G401.6 (cell line): ENCODE data around the gene RPL28.

Experiments used
- FAIRE-seq: peaks from 2 replicates; lab custom pipeline; 2012; peaks lifted over from hg19 to GRCh38; lab: Jason Lieb, UNC

RPL28 gene

GRCh38 chr19:55385724-55386492 is at the start of gene RPL28:
RPL28 (plus strand) TSS chr19:55385932; CDS start chr19:55386358, 426 bp downstream.
- FAIRE-seq = peak; percentile 97

DNA sequence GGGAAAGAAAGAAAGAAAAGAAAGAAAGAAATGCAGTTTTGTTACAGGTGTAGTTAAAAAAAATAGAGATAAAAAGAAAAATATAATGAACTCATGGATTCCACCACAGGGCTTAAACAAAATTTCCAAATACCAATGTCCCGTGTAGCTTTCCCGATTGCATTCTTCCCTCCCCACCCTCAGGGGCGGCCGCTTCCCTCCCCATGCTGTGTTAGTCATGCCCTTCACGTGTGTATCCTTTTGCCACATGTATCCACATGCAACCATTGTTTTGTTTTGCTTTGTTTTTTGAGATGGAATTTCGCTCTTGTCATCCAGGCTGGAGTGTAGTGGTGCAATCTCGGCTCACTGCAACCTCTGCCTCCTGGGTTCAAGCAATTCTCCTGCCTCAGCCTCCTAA is 49.6 kb upstream of the RPL28 start:
- no peak for FAIRE-seq

DNA sequence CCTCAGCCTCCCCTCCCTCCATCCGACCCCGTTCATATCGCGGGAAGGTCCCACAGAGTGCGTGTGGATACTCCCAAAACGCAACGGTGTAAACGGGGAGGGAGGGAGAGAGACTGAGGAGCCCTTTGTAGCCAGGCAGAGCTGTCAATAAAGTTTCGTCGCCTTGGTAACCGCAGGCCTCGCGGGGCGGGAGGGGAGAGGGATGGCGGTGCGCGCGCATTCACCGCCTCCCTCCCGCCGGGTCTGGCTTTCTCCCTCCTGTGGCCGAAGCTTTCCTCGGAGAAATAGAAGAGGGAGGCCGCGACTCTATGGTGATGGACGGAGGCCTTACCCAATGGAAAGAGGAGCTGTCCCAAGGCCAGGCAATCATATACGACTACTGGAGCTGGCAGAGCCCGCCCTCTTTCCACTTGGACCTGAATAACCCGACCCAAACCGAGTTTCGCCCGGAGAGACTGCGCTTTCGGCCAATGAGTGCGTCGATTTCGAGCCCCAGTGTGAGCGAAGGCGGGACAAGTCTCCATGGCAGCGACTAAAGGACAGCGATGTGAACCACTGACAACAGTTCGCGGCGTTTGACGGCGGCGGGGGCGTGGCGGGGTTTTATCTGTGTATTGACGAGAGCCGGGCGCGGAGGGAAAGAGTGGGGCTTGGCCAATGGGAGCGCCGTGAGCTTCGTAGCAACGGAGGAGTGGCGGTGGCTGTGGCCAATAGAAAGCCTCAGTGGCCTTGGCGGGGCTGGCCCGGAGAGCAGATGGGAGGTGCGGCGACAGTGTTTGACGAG is 46.4 kb upstream of the RPL28 start, which contains the start of gene KMT5C:
KMT5C (plus strand) TSS at position 772 of the 784 bp plus-strand sequence. CDS start 2,061 bp downstream, outside the sequence.
- FAIRE-seq = peak; percentile 100

- no peak for FAIRE-seq
These were observed 45.6 kb upstream of the RPL28 start for GRCh38 chr19:55339889-55340783.

DNA sequence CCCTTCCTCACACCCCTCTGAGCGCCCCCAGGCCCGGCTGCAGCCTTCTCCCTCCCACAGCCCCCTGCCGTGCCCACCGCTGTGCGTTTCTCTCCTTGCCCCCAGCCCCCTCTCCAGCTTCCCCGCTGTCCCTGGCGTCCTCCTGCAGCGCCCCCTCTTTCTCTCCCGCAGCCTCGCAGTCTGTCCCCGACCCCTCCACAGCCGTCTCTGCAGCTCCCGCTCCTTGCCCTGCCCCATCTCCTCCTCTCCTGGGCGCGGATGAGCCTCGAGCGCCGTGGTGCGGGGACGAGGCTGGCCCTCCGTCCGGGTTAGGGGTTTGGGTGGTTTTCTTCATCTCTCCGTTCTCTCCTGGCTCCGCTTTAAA is 45.0 kb upstream of the RPL28 start:
- FAIRE-seq = no peak

- FAIRE-seq = no peak
These were observed 44.6 kb upstream of the RPL28 start for GRCh38 chr19:55341171-55341588.

- no peak for FAIRE-seq
These were observed 43.9 kb upstream of the RPL28 start for GRCh38 chr19:55341595-55342531.

DNA sequence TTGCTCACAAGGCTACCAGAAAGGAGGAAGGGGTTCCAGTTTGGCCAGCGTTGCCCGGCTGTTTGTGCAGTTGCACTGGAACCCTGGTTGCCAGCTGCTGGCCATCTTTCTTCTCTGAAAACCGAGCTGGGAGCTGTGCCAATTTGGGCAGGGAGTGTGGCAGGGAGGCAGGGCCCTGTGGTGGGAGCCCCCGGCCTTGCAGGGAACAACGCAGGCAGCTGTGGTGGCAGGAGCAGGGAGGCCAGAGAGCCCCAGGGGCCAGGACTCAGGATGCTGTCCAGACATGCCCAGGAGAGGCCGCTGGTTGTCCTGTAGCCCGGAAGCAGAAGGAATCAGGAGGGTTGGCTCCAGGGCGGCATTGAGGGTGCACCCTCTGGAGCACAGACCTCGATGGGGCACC is 41.3 kb upstream of the RPL28 start:
- FAIRE-seq = no peak

- FAIRE-seq = no peak
These were observed 40.5 kb upstream of the RPL28 start for GRCh38 chr19:55345101-55345817.

DNA sequence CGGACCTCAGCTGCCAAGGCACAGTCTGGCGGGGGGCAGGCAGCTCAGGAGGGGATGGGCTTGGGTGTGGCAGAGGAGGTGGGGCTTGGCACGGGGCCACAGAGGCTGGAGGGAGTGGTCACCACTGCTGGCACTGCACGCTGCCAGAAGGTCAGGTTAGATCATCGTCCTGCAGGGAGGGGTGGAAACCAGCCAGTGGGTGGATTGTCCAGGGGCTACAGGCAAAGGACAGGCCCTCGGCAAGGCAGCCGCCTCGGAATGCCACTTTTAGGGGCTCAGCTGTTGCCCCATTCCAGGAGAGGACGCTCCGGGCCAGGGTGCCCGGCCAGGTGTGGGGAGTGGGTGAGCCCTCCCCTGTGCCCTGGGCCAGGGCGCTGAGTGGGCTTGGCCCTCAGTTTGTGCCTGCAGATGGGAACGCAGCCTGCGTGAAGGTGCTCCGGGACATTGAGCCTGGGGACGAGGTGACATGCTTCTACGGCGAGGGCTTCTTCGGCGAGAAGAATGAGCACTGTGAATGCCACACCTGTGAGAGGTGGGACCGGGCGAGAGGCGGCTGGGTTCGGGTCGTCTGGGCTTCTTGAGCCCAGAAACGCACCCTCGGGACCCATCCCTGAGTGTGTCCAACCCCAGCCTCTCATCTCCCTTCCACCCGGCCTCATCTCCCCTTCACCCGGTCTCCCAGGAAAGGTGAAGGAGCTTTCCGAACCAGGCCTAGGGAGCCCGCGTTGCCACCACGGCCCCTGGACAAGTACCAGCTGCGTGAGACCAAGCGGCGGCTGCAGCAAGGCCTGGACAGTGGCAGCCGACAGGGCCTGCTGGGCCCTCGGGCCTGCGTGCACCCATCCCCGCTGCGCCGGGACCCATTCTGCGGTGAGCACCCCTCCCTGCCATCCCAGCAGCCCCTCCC is 39.7 kb upstream of the RPL28 start:
- no peak for FAIRE-seq

- no peak for FAIRE-seq
These were observed 38.8 kb upstream of the RPL28 start for GRCh38 chr19:55346725-55347441.

GRCh38 chr19:55347442-55348009 is 38.2 kb upstream of the RPL28 start:
- no peak for FAIRE-seq

DNA sequence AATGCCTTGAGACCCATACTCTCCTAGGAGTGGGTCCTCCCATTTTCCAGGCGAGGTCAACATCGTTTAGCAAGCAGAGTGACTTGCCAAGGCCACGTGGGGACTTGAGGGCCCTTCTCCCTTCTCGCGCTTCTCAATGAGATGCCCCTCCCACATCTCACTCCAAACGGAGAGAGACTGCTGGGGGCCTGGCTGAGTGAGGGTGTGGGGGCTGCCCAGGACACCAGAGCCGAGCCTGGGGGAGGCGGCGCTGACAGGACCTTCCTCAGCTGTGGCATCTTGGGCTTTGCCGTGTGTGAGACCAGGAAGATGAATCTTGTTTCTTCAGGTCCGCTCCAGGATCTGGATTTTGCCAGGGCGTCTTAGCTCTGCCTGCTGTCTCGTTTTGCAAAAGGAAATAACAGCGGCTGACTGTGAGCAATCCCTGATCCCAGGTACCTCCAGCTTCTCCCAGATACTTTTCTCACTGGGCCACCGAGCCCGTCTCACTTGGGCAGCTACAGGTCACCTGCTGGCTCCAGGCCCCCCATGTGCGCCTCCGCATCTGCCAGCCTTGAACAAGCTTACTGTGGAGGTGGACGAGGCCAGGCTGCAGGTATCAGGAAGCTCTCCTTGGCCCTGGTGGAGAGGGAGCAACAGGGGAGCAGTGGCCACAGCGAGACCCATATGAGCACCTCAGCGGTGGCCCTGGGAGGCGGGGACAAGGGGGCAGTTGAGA is 37.3 kb upstream of the RPL28 start:
- peak; percentile 66 for FAIRE-seq

DNA sequence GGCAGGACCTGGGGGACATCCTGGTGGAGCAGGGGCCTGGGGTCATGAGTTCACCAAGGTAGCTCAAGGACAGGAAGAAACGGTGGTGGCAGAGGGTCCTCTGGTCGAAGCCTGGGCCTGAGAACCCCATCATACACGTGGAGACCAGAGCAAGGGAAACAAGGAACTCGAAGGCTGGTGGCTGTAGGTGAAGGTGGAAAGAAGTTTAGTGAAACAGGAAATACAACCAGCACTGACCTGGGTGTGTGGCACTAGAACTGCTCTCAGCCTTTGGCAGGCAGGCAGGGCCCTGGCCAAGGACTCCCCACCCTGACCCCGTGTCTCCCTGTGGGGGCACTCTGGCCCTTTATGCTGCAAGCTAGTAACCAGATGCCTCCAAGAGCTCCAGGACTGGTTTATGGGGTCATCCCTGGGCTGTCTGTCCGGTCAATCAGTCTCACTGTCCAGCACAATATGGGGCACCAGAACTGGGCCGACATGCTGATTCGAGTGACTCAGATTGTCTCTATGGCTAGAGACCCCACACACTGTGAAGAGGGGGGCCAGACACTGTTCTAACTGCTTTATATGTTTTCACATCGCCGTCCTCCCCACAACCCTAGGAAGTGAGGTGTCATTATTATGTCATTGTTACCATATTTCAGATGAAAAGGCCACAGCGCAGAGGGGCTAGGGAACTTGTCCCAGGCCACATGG is 35.0 kb upstream of the RPL28 start:
- FAIRE-seq = no peak

- no peak for FAIRE-seq
These were observed 33.7 kb upstream of the RPL28 start for GRCh38 chr19:55352040-55352439.

DNA sequence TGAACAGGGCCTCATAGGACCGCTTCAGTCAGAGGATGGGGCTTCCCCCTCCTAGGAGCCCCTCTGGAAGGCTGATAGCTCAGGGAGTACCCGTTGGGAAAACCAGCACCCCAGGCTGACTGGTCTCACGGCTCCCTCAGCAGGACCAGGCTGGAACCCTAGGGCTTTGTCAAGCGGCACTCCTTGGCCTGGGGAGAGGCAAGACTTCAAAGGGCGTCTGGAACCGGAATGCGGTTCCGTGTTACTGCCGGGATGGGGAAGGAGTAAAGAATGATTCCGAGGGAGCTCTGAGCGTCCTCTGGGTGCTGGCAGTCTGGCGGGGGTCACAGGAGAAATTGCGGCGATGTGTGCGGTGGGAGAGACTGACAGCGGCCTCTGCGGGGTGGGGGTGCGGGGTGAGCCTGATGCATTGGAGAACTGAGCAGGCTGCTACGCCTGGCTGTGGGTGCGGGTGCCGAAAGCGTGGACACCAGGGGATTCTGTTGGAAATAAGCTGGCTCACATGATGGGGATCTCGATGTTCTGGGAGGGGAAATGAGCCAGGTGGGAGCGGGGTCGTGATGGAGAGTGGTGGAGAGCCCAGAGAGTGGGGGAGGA is 33.1 kb upstream of the RPL28 start:
- FAIRE-seq = no peak

DNA sequence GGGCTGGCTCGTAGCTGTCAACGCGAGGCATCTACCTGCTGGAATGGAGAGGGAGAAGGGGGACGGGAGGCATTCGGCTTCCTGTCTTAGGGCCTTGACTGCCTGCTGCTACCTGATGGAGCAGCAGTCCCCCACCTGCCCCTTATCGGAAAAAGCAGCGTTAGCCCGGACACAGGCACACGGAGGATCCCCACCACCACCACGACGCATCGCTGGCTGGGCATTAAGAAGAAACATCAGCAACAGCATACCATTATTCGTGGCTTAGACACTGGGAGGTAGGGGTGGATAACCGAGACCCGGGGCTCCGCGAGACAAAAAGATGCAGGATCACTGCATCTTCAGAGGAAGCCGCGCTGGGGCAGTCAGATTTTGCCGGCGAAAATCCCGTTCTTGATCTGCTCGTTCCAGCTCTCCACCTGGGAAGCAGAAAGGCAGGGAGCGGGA is 32.4 kb upstream of the RPL28 start:
- no peak for FAIRE-seq
